Heart left ventricle (tissue), 16 donors: Measurements from ENCODE around the gene HLA-DQA2. TPM values are rescaled to one million over a fixed set of nuclear protein-coding genes. Genes with fewer than 3 reads are reported as not detected.
A peak's percentile ranks its signal among the peaks of the same experiment; 100 is the strongest.

Experiments used
- ATAC-seq, 4 donors: fragments of 200-7000 bp; cut with Tn5 transposase; one replicate each; pipeline ENCODE4 v1.9.1; 2020 to 2022; ENCODE audit warnings: moderate library complexity in 4 of 4, mild to moderate bottlenecking in 3 of 4, moderate number of reproducible peaks in 1 of 4
- DNase-seq, 5 donors: peaks; one replicate each; pipeline ENCODE4 v3.0.0-alpha.2; 2020
- H3K27ac ChIP-seq, 12 donors: fragments of 200-600 bp; sonication (generic) in 4 of 12; one replicate each; pipeline versions ENCODE4 v1.5.0 to v1.8.0; 2016 to 2022; ENCODE audit warnings: mild to moderate bottlenecking in 2 of 12
- H3K27me3 ChIP-seq, 9 donors: fragments of 200-600 bp; sonication (generic) in 2 of 9; one replicate each; pipeline versions ENCODE4 v1.5.1 to v1.8.0; 2016 to 2022; ENCODE audit warnings: mild to moderate bottlenecking in 3 of 9
- H3K36me3 ChIP-seq, 9 donors: fragments of 200-600 bp; sonication (generic) in 2 of 9; one replicate each; pipeline versions ENCODE4 v1.5.0 to v1.8.0; 2018 to 2022; ENCODE audit warnings: mild to moderate bottlenecking in 2 of 9
- H3K4me1 ChIP-seq, 12 donors: fragments of 200-600 bp; sonication (generic) in 4 of 12; one replicate each; pipeline versions ENCODE4 v1.5.0 to v1.8.0; 2016 to 2022; ENCODE audit warnings: mild to moderate bottlenecking in 3 of 12
- H3K4me3 ChIP-seq, 12 donors: fragments of 200-600 bp; sonication (generic) in 4 of 12; one replicate each; pipeline versions ENCODE4 v1.5.0 to v1.8.0; 2017 to 2022; ENCODE audit warnings: mild to moderate bottlenecking in 9 of 12, moderate library complexity in 4 of 12
- H3K9me3 ChIP-seq, 12 donors: fragments of 200-600 bp; sonication (generic) in 4 of 12; one replicate each; pipeline versions ENCODE4 v1.5.0 to v1.8.0; 2016 to 2022; ENCODE audit warnings: mild to moderate bottlenecking in 1 of 12
- CTCF ChIP-seq, 12 donors: fragments of 200-600 bp; sonication (generic) in 4 of 12; IDR thresholded peaks; one replicate each; pipeline versions ENCODE4 v1.5.0 to v1.8.0; 2018 to 2022; ENCODE audit warnings: antibody characterized with exemption in 12 of 12, mild to moderate bottlenecking in 5 of 12
- POLR2A ChIP-seq, 2 donors: fragments of 450-650 bp; IDR thresholded peaks; one replicate each; pipeline ENCODE4 v1.6.1; 2017; ENCODE audit warnings: antibody characterized with exemption in 2 of 2, mild to moderate bottlenecking in 2 of 2, moderate library complexity in 2 of 2
- WGBS, 4 donors: extraction: QIAGEN DNeasy Blood & Tissue Kit in 2 of 4; methylation state at CpG; one replicate each; pipeline versions ENCODE4 v1.1.5 to v1.1.7; 2013 to 2018; 5-methylcytosine and 5-hydroxymethylcytosine counted together
- intact Hi-C, 10 donors: fragments of 100-400 bp; cut with DNase I; formaldehyde crosslinking; loops; one replicate each; pipeline versions ENCODE4 v1.11.1 to v1.14.2; 2022
- polyA plus RNA-seq, 2 donors: library from polyadenylated mRNA; stranded (reverse); fragments of 200-250 nt; gene quantifications; one replicate each; pipeline ENCODE4 v1.2.3, GENCODE V29; 2013
- total RNA-seq, 9 donors: library from RNA; depleted of rRNA in 2 of 9; stranded (reverse); fragments of >200 nt in 2 of 9; fragmentation: NEBNext Ultra II Directional in 3 of 9; extraction: Animal tissue kit (Norgen Biotek cat#: 25700) in 3 of 9; gene quantifications; one replicate each; pipeline versions ENCODE4 v1.1.0 to v1.2.4, GENCODE V29; 2016 to 2023
- donor health status: ischemic (EF 13 %, LVEDD 7.1; RV severe dilation, severe dysfunction).
- donor health status: healthy with polysubstance abuse.
- donor health status: DM: no; HTN: yes; CAD: no.
- donor health status: DM: no; HTN: no; CAD: no.
- donor health status: ischemic (EF 25% LVEDD 6.9; RV normal size, moderate dysfunction).
- donor health status: ischemic (EF 25% LVEDD 5.7; RV mildly dilated, moderate dysfunction).
- donor health status: healthy.
- donor health status: DM: yes; HTN: yes; CAD: no.
- donor health status: ischemic (EF 35%, LVEDD 5.7; RV mildly dilated, moderate dysfunction).
- donor health status: nonischemic (EF 11% LVEDD 7.7; RV severe dilation, severe dysfunction).
- donor health status: DM: yes; HTN: yes; CAD: no.
- donor health status: PGD.
- donor health status: ischemic (EF 29% LVEDD 5.4; RV normal size, mild dysfunction).
- donor health status: nonischemic (EF 23%, LVEDD 6.1; RV moderate dilation, normal function).

Gene HLA-DQA2
- total and polyA plus RNA-seq, 11 donors, result 0.14 to 34.4 (median 1.6) TPM; not detected in 5

- Histone ChIP-seq H3K27me3 (peaks cover 0 to 39% (median under 1%) of the 10 kb centered on the region in 9 donors), H3K4me3 (no peak overlapping the region), H3K4me1 (peaks cover 0 to 4% (median 0%) of the 10 kb centered on the region in 12 donors), H3K27ac (no peak overlapping the region), H3K9me3 (peaks cover 0 to 11% (median 0%) of the 10 kb centered on the region in 12 donors), H3K36me3 (no peaks in the 10 kb centered on the region)
- TF ChIP-seq POLR2A (IDR thresholded peaks at IDR 0.05) (no peak), CTCF (IDR thresholded peaks at IDR 0.05) (peak in 11 of 12 donors; percentile 33 to 66 (median 50))
- DNase-seq, result peak in 2 of 5 donors; percentile 38
- peak in 3 of 4 donors; percentile 73 to 90 (median 82) for ATAC-seq
- WGBS, 4 donors, result 41 to 47% (median 43%) methylated on average over 5 of the region's 5 CpGs
- intact Hi-C loops, result loop anchor here in 4 of 10 donors (5.0 to 10.0 kb wide), 3 partner anchors 71 to 359 kb away; no protein-coding TSS in a partner anchor
Observed at GRCh38 chr6:32785781-32786533, 44.8 kb downstream of the HLA-DQA2 start.

- Histone ChIP-seq H3K27ac (no peak overlapping the region), H3K4me1 (peaks cover 0 to 24% (median 0%) of the 10 kb centered on the region in 12 donors), H3K9me3 (peaks cover 0 to 3% (median 0%) of the 10 kb centered on the region in 12 donors), H3K27me3 (peaks cover 0 to 74% (median 8%) of the 10 kb centered on the region in 9 donors), H3K36me3 (no peaks in the 10 kb centered on the region), H3K4me3 (no peak overlapping the region)
- no peak for TF ChIP-seq POLR2A (IDR thresholded peaks at IDR 0.05)
- no peak for TF ChIP-seq CTCF (IDR thresholded peaks at IDR 0.05)
- DNase-seq (no peak), ATAC-seq (no peak)
- 55 to 63% (median 61%) methylated on average over 2 of the region's 2 CpGs for WGBS, 4 donors
- intact Hi-C loops, result loop anchor here in 7 of 10 donors (5.0 to 10.0 kb wide), 6 partner anchors 86 to 546 kb away; no protein-coding TSS in a partner anchor
Observed at GRCh38 chr6:32790306-32790705, 49.1 kb downstream of the HLA-DQA2 start.

GRCh38 chr6:32792901-32793435 is 51.8 kb downstream of the HLA-DQA2 start:
- intact Hi-C loops, result loop anchor here in 7 of 10 donors (5.0 to 10.0 kb wide), 6 partner anchors 88 to 548 kb away; no protein-coding TSS in a partner anchor
- H3K4me3 ChIP-seq, result no peak overlapping the region
- DNase-seq (no peak), ATAC-seq (no peak)
- H3K4me1 ChIP-seq, result peaks cover 0 to 48% (median 2%) of the 10 kb centered on the region in 12 donors
- WGBS, 4 donors, result 52 to 70% (median 67%) methylated on average over 3 of the region's 3 CpGs
- no peak for TF ChIP-seq POLR2A (IDR thresholded peaks at IDR 0.05)
- TF ChIP-seq CTCF (IDR thresholded peaks at IDR 0.05), result no peak
- H3K27me3 ChIP-seq, result peaks cover 0 to 72% (median 15%) of the 10 kb centered on the region in 9 donors
- H3K36me3 ChIP-seq, result no peaks in the 10 kb centered on the region
- H3K27ac ChIP-seq, result peak overlapping the region in 1 of 12 donors; percentile 84
- peaks cover 0 to under 1% (median 0%) of the 10 kb centered on the region in 12 donors for H3K9me3 ChIP-seq

GRCh38 chr6:32794510-32794909 is 53.3 kb downstream of the HLA-DQA2 start:
- 68 to 76% (median 74%) methylated on average over 2 of the region's 2 CpGs for WGBS, 4 donors
- Histone ChIP-seq H3K4me3 (no peak overlapping the region), H3K36me3 (no peaks in the 10 kb centered on the region), H3K4me1 (peaks cover 0 to 48% (median 2%) of the 10 kb centered on the region in 12 donors), H3K9me3 (peaks cover 0 to 9% (median 0%) of the 10 kb centered on the region in 12 donors), H3K27me3 (peaks cover 0 to 76% (median 20%) of the 10 kb centered on the region in 9 donors), H3K27ac (peak overlapping the region in 1 of 12 donors; percentile 84)
- intact Hi-C loops, result loop anchor here in 7 of 10 donors (5.0 to 10.0 kb wide), 6 partner anchors 90 to 550 kb away; no protein-coding TSS in a partner anchor
- no peak for TF ChIP-seq POLR2A (IDR thresholded peaks at IDR 0.05)
- no peak for TF ChIP-seq CTCF (IDR thresholded peaks at IDR 0.05)
- DNase-seq (no peak), ATAC-seq (peak in 3 of 4 donors; percentile 26 to 73 (median 69))
